Measurements from ENCODE around the gene IQGAP3.

The IQGAP3 gene

GRCh38 chr1:156491151-156491949 lies 81.0 kb downstream of the IQGAP3 start:
- peaks cover 18% of the 10 kb centered on the region for H4K20me1 ChIP-seq (ENCODE audit: insufficient read depth)
- peak overlapping the region; percentile 48; the same call in 1 of the 2 replicates for H3K9ac ChIP-seq
- H3K36me3 ChIP-seq (ENCODE audit: insufficient read depth), result no peaks in the 10 kb centered on the region
- peaks cover 100% of the 10 kb centered on the region for H3K4me1 ChIP-seq (ENCODE audit: low read depth, poor library complexity, severe bottlenecking)
- H2AFZ ChIP-seq (ENCODE audit: low read depth), result no peak overlapping the region
- H3K79me2 ChIP-seq (ENCODE audit: insufficient read depth, low read depth), result peaks cover 99% of the 10 kb centered on the region
- H3K4me2 ChIP-seq, result peak overlapping the region; percentile 99
- TF ChIP-seq, protein P1, sequence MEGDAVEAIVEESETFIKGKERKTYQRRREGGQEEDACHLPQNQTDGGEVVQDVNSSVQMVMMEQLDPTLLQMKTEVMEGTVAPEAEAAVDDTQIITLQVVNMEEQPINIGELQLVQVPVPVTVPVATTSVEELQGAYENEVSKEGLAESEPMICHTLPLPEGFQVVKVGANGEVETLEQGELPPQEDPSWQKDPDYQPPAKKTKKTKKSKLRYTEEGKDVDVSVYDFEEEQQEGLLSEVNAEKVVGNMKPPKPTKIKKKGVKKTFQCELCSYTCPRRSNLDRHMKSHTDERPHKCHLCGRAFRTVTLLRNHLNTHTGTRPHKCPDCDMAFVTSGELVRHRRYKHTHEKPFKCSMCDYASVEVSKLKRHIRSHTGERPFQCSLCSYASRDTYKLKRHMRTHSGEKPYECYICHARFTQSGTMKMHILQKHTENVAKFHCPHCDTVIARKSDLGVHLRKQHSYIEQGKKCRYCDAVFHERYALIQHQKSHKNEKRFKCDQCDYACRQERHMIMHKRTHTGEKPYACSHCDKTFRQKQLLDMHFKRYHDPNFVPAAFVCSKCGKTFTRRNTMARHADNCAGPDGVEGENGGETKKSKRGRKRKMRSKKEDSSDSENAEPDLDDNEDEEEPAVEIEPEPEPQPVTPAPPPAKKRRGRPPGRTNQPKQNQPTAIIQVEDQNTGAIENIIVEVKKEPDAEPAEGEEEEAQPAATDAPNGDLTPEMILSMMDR (conservative IDR thresholded peaks at IDR 0.05; ENCODE audit: low read depth, low read length), result no peak
- H3K27me3 ChIP-seq (ENCODE audit: insufficient read depth, low read depth), result no peaks in the 10 kb centered on the region
- peak overlapping the region; percentile 92 for H3K4me3 ChIP-seq (IDR thresholded peaks at IDR 0.05; ENCODE audit: insufficient read depth, low read depth, low read length)
- H3K27ac ChIP-seq, result peak overlapping the region; percentile 70

GRCh38 chr1:156490401-156491032 lies 81.8 kb downstream of the IQGAP3 start:
- peaks cover 22% of the 10 kb centered on the region for H4K20me1 ChIP-seq (ENCODE audit: insufficient read depth)

GRCh38 chr1:156489935-156490293 lies 82.5 kb downstream of the IQGAP3 start:
- H3K4me1 ChIP-seq (ENCODE audit: low read depth, poor library complexity, severe bottlenecking), result peaks cover 100% of the 10 kb centered on the region
- H3K4me2 ChIP-seq, result peak overlapping the region; percentile 99
- peaks cover 27% of the 10 kb centered on the region for H4K20me1 ChIP-seq (ENCODE audit: insufficient read depth)
- peak overlapping the region; percentile 70 for H3K27ac ChIP-seq
- H3K4me3 ChIP-seq (IDR thresholded peaks at IDR 0.05; ENCODE audit: insufficient read depth, low read depth, low read length), result peak overlapping the region; percentile 92
- H3K9ac ChIP-seq, result peak overlapping the region; percentile 48; the same call in 1 of the 2 replicates
- TF ChIP-seq, protein P1 (conservative IDR thresholded peaks at IDR 0.05; ENCODE audit: low read depth, low read length), result no peak
- H3K79me2 ChIP-seq (ENCODE audit: insufficient read depth, low read depth), result peaks cover 100% of the 10 kb centered on the region
- no peak overlapping the region for H2AFZ ChIP-seq (ENCODE audit: low read depth)
- no peaks in the 10 kb centered on the region for H3K36me3 ChIP-seq (ENCODE audit: insufficient read depth)
- no peaks in the 10 kb centered on the region for H3K27me3 ChIP-seq (ENCODE audit: insufficient read depth, low read depth)

More at GRCh38 chr1:156490401-156491032, 81.8 kb downstream of the IQGAP3 start:
- H3K4me1 ChIP-seq (ENCODE audit: low read depth, poor library complexity, severe bottlenecking), result peaks cover 100% of the 10 kb centered on the region
- peak overlapping the region; percentile 48; the same call in 1 of the 2 replicates for H3K9ac ChIP-seq
- H3K79me2 ChIP-seq (ENCODE audit: insufficient read depth, low read depth), result peaks cover 100% of the 10 kb centered on the region
- no peaks in the 10 kb centered on the region for H3K36me3 ChIP-seq (ENCODE audit: insufficient read depth)
- TF ChIP-seq, protein P1 (conservative IDR thresholded peaks at IDR 0.05; ENCODE audit: low read depth, low read length), result peak; percentile 53
- H3K4me3 ChIP-seq (IDR thresholded peaks at IDR 0.05; ENCODE audit: insufficient read depth, low read depth, low read length), result peak overlapping the region; percentile 92
- H3K4me2 ChIP-seq, result peak overlapping the region; percentile 99
- no peaks in the 10 kb centered on the region for H3K27me3 ChIP-seq (ENCODE audit: insufficient read depth, low read depth)
- no peak overlapping the region for H2AFZ ChIP-seq (ENCODE audit: low read depth)
- peak overlapping the region; percentile 70 for H3K27ac ChIP-seq

DNA sequence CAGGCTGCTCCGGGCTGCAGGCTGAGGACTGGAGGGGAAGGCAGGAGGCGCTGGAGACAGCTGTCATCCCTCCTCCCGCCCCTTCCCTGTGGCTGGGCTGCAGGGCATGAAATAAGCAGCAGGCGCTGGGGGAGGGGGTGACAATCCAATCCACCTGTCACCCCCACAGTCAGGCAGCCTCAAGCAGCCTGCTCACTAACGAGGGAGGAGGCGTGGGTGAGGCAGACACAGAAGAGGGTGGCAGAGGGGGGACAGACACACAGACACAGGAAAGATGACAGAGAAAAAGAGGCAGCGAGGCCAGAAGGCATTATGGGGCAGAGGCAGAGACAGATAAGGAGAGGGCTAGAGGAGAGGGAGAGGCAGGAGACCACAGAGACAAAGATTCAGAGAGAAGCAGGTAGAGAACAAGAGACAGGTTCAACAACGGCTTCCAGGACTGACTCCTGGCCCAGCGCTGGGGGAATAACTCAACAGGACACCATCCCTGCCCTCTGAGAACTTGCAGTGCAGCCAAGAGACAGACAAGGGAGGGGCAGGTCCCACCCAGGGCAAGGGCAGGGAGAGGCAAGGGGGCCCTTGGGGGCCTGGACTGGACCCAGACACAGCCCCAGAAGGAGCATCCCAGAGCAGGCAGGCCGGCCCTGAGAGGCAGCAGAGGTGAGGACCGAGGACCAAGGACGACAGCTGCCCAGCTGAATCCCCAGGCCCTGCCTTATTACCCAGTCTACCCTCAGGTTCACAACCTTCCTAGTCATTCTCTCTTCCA lies 83.0 kb downstream of the IQGAP3 start:
- Histone ChIP-seq H3K27me3 (ENCODE audit: insufficient read depth, low read depth) (no peaks in the 10 kb centered on the region), H3K27ac (peak overlapping the region; percentile 70), H3K9ac (peak overlapping the region; percentile 48; the same call in 1 of the 2 replicates), H3K36me3 (ENCODE audit: insufficient read depth) (no peaks in the 10 kb centered on the region), H3K4me2 (peak overlapping the region; percentile 99), H4K20me1 (ENCODE audit: insufficient read depth) (peaks cover 33% of the 10 kb centered on the region), H2AFZ (ENCODE audit: low read depth) (no peak overlapping the region), H3K4me3 (IDR thresholded peaks at IDR 0.05; ENCODE audit: insufficient read depth, low read depth, low read length) (peak overlapping the region; percentile 92), H3K79me2 (ENCODE audit: insufficient read depth, low read depth) (peaks cover 100% of the 10 kb centered on the region), H3K4me1 (ENCODE audit: low read depth, poor library complexity, severe bottlenecking) (peaks cover 100% of the 10 kb centered on the region)
- TF ChIP-seq, protein P1 (conservative IDR thresholded peaks at IDR 0.05; ENCODE audit: low read depth, low read length), result no peak; the same call in 1 of the 2 replicates

All from KMS-11 (cell line).